HG03565 (cell line): ENCODE results near the gene ELFN1.

ENCODE experiments used
- ATAC-seq: cut with Tn5 transposase; IDR thresholded peaks from one replicate; pipeline ENCODE4 v1.9.1; 2021; ENCODE audit warnings: mild to moderate bottlenecking, moderate library complexity; ENCODE audit not compliant: unreplicated experiment

Gene ELFN1

DNA sequence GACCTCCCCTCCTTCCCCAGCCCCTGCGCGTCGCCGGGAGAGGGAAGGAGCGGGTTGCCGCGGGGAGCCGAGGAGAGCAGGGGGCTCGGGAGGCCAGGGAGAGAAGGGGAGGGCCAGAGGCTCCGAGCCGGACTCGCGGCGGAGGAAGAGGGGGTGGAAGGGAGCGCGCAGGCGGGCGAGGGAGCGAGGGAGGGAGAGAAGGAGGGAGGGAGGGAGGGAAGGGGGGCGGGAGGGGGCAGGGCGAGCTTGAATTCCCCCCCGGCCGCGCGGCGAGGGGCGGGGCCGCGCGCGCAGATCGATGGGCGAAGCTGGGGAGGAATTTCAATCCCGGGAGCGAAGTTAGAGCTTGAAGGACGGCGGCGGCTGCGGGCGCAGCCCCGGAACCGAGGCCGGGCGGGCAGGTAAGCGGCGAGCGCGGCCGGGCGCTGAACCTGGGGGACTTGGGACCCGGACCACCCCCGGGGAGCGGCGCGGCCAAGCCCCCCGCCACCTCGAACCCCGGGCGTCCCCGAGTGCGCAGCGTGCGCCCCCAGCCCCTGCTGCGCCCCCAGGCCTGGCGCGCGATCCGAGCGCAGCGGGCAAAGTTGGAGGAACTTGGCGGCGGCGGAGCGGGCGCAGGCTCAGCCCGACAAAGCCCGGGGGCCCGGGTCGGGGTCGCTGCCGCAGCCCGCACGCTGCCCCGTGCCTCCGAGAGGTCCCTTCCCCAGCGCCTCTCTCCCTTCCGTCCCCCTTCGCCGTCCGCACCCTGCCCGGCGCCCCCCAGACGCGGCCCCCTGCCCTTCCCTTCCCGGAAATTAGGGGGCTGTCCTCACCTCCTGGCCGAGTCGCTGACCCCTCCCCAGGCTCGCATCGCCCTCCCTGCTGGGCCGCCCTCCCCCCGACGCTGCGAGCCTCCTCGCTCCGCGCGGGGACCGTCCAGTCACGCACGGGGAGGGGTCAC is at the start of gene ELFN1:
Gene ELFN1 (plus strand): TSS at position 324 of the 940 bp plus-strand sequence. CDS start 74,320 bp downstream, outside the sequence.
- ATAC-seq, result no peak

GRCh38 chr7:1620835-1621234 is 49.2 kb upstream of the ELFN1 start:
- no peak for ATAC-seq

- ATAC-seq, result no peak
These were observed 48.4 kb upstream of the ELFN1 start for GRCh38 chr7:1621718-1622117.

DNA sequence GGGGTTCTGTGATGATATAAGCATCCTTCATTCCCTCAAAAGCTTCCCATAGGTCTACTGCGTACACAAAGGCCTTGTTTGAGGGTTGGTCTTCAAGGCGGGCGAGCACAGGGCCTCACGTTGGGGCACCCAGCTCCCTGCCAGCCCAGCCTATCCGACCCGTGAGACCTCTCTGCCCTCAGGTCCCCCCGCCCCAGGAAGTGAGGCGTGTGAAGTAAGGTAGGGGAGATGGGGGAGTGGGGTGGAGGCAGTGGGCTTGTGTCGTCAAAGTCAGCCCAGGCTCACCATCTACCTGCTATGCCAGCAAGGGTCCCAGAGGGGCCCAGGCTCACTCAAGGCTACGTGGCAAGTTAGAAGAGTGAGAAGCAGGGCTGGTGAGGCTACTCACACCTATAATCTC is 47.6 kb upstream of the ELFN1 start:
- ATAC-seq, result no peak

- ATAC-seq, result no peak
These were observed 46.3 kb upstream of the ELFN1 start for GRCh38 chr7:1623810-1624209.

DNA sequence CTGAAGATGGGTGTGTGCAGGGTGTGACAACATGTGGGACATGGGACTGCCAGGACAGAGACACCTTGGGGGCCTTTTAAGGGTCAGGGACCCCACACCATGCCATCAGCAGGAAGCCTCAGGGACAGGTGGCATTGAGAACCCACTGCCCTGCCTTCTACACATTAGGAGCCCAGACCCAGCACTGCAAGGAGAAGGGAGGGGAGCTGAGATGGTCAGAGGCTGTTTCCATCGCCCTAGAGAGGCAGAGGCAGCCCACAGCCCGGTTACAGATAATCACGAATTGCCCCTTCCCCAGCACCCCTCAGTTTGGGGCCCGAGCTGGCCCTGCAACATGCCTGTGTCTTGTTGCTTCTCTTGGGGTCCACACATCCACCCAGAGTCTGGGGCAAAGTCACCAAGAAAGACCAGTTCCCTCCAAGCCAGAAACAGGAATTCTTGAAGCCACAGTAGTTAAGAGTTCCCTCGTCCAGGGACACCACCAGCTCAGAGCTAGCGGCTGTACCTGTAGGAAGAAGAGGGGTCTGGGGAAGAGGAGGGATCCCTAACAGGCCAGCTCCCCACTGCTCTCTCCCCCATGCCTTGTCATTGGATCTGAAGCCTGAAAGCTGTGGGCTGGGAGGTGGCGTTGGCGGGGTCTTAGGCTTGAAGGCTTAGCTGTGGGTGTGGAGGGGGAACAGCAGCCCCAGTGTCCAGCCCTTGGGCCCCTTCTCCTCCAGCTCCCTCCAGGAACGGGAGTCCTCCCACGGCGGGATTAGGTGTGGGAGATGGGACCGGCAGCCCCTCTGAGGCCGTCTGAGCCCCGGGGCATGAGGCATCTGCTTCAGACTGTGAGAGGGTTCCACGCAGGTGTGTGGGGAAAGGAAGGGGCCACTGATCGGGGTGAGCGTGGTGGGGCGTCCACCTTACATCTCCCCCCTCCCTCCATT is 44.8 kb upstream of the ELFN1 start:
- ATAC-seq, result no peak

DNA sequence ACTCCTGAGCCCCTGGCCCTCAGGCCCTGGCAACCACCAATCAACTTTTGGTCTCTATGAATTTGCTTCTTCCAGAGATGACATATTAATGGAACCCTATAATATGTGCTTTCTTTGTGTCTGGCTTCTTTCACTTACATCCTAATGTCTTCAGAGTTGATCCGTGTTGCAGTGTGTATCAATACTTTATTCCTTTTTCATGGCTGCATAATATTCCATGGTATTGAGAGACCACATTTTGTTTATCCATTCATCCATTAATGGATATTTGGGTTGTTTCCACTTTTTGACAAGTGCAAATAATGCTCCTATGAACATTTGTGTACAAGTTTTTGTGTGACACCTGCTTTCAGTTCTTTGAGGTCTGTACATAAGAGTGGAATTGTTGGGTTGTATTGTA is 43.3 kb upstream of the ELFN1 start:
- no peak for ATAC-seq

DNA sequence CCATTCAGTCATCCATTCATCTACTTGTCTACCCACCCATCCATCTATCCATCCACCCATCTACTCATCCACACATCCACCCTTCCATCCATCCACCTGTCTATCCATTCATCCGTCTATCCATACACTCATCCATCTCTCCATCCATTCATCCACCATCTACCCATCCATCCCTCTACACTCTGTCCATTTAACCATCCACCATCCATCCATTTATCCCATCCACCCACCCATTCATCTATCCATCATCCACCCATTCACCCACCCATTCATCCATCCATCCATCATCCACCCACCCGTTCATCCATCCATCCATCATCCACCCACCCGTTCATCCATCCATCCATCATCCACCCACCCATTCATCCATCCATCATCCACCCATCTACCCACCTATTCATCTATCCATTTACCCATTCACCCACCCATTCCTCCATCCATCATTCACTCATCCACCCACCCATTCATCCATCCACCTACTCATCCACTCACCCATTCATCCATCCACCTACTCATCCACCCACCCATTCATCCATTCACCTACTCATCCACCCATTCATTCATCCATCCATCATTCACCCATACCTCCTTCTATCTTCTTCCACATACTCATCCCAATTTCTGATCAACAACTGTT is 39.3 kb upstream of the ELFN1 start:
- ATAC-seq, result no peak

GRCh38 chr7:1631678-1632077 is 38.4 kb upstream of the ELFN1 start:
- ATAC-seq, result no peak

- ATAC-seq, result no peak
These were observed 37.6 kb upstream of the ELFN1 start for GRCh38 chr7:1632506-1632905.

DNA sequence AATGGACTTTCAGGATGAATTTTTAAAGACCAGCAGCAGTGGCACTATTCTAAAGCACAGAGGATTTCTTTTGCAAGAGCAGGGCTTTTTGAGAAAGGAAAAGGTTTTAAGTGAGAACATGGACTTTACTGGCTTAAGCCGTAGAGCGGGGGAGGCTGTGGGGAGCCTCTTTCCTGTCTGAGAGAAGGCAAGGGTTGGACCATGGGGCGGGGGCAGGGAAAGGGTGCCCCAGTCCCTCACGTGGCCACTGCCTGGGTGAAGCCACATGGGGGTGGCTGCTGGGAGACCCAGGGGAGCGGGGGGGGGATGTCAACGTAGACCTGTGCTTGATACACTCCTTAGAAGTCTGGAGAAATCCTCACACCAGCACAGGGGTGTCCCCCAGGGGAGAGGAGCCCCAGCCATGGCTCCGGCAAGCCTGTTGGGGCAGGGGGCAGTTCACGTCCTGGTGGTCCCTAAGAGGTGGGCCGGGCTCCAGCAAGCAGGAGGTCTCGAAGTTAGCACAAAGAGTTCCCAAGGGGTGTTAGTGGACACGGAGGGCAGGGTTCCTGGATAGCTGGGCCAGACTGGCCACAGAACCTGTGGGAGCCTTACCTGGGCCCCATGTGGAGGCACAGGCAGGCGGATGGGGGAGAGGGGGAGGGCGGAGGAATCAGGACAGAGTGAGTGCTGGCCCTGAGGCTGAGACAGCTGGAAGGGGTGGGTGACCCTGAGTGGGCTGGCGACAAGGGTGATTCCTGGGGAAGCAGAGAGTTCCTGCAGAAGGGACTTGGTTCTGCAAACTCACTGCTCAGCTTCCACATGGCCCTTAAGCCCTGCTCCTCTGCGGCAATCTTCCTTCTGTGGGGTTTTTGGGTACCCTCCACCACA is 36.9 kb upstream of the ELFN1 start:
- ATAC-seq, result no peak

DNA sequence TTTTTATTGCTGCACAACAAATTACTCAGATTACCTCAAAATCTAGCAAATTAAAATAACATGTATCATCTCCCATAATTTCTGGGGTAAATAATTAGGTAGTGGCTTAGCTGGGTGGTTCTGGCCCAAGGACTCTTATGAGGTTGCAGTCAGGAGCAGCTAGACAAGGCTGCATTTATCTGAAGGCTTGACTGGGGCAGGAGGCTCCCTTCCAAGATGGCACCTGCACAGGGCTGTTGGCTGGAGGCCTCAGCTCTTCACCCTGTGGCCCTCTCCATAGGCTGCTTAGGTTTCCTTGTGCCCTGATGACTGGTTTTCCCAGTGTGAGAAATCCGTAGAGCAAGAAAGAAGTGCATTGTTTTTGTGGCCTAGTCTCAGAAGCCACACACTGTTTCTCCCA is 34.7 kb upstream of the ELFN1 start:
- ATAC-seq, result no peak

- ATAC-seq, result no peak
These were observed 32.9 kb upstream of the ELFN1 start for GRCh38 chr7:1637155-1637554.

DNA sequence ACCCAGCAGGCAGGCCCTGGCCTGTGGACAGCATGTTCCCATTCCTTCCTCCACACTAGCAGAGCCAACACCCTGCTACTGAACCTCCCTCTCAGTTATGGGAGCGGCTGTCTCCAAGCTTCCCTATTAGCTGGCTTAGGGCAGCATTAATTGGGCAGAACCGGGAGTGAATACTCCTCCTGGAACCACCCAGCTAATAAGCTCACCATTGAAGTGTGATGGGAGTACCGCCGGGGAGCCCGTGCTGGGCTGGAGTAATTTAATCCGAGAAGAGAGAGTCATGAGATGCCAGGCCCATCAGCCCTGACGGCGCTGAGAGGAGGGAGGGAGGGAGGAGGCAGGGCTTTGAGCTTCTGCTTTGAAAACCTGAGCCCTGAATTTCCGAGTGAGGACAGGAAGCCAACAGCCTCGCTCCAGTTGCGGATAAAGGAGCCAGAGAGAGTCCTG is 31.8 kb upstream of the ELFN1 start:
- ATAC-seq, result no peak

GRCh38 chr7:1639071-1639470 is 31.0 kb upstream of the ELFN1 start:
- ATAC-seq, result no peak

GRCh38 chr7:1639532-1640175 is 30.4 kb upstream of the ELFN1 start:
- no peak for ATAC-seq

- ATAC-seq, result no peak
These were observed 29.5 kb upstream of the ELFN1 start for GRCh38 chr7:1640376-1641172.

DNA sequence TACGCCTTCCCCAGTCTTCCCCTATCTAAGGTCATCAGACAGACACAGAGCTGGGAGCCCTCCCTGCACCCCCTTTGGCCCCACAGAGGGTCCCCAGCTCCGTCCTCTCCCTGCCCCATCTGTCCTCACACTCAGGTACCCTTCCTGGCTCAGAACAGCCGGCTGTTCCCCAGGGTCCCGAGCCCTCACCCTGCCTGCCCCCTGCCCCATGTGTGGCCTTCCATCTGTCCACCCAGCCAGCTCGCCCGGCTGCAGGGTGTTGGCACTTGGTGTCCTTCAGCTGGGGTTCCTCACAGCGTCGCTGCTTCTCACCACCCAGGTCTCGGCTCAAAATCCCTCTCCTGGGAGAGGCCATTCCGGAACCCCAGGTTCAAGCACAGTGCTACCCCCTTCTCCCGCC is 28.9 kb upstream of the ELFN1 start:
- ATAC-seq, result no peak
